Umbilical cord (tissue), 2 donors: ENCODE data around the gene FAM240A. TPM values are rescaled to one million over a fixed set of nuclear protein-coding genes. Genes with fewer than 3 reads are reported as not detected.
"Not testable (repeated sequence)": the region's sequence is repeated elsewhere in the genome, so short reads cannot be mapped to it uniquely, and the experiment has no call there.

Experiments used
- DNase-seq: peaks from one replicate; pipeline ENCODE4 v3.0.0-alpha.2; 2015; ENCODE audit warnings: low spot score
- total RNA-seq: library from RNA; depleted of rRNA; stranded (reverse); fragments of >200 nt; gene quantifications from one replicate; pipeline ENCODE4 v1.2.3, GENCODE V29; 2014; ENCODE audit warnings: low replicate concordance; ENCODE audit not compliant: insufficient read depth

FAM240A gene
- total RNA-seq, 1 donor from 2014 or later, result 0.24 TPM

DNA sequence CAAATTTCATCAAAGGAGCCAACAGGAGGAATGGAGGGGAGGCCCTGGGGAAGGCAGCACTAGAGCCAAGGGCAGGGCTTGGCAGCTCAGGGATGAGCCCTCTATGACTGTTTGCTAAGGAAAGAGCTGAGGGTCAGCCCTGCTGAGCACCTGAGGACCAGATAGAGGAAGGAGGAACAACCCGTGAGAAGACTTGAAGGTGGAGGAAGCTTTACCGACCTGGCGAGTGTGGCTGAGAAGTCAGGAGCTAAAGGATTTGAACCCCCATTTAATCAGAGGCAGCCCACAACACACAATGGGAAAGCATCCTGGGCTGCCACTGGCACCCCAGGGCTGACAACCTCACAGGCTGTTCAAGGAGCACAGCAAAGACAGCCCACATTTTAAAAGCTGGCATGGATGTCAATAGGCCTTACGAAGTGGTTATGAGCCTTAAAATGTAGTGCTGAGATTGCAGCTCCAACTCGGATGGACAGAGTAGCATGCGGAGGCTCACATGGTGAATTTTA lies 25.5 kb upstream of the FAM240A start:
- DNase-seq, result no peak

DNA sequence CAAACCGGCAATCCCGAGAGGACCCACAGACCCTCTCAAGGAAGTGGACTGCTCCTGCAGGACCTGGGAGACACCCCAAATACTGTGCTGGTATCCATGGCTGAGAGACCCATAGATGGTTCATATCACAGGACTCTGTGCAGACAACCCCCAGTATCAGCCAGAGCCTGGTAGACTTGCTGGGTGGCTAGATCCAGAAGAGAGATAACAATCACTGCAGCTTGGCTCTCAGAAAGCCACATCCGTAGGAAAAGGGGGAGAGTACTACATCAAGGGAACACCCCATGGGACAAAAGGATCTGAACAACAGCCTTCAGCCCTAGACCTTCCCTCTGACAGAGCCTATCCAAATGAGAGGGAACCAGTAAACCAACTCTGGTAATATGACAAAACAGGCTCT lies 25.1 kb upstream of the FAM240A start:
- not testable (repeated sequence) for DNase-seq

DNA sequence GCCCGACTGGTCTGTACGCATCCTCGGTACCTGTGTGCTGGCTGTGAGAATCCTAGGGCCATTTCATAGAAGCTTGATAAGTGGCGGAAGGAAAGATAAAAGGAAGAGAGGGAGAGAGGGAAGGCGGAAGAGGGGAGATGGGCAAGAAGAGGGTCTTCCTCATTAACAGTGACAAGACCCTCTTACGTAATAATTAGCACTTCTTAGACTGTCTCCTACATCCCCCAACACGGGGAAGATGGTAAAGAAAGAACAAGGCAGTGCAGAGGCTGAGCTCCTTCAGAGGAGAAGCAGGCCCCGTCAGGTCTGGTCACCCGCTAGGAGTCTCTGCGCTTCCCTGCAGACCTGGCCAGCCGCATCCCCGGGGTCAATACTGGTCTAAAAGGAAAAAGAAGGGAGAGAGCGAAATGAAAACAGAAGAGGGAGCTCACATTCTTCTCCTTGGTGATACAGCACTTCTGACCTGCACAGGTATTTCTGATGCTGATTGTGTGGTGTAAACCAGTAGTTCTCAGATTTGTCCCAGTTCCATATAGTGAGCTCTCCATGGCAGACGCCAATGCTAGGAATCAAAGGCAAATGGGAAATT lies 19.0 kb upstream of the FAM240A start:
- no peak for DNase-seq

DNA sequence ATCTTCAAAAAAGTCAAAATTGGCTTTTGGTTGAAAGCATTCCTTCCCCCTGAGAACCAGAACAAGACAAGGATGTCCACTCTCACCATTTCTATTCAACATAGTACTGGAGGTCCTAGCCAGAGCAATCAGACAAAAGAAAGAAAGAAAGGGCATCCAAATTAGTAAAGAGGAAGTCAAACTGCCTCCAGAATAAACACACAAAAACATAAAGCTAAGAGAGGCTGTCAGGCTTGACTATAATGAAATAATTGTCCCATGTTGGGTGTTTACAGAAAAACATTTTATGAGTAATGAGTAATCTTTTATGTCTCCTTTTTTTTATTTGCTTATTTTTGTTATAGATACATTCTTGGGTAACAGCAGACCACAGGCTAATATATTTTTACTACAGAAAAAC lies 18.3 kb upstream of the FAM240A start:
- no peak for DNase-seq

DNA sequence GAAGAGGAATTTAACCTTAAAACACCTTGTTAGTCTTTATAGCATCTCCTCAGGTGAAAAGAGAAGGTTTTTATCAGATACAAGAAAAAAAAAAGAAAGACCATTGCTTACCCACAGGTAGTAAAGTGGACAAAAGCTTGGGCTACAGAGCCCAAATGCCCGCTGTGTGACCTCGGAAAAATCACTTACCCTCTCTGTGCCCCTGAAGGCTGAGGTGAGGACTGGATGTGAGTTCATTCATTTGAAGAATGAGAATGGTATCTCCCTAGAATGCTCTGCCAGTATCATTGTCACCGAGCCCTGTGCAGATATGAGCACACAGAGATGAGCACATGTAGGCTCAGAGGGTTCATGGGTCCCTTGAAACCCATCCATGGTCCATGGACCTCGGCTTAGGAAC lies 17.6 kb upstream of the FAM240A start:
- no peak for DNase-seq

DNA sequence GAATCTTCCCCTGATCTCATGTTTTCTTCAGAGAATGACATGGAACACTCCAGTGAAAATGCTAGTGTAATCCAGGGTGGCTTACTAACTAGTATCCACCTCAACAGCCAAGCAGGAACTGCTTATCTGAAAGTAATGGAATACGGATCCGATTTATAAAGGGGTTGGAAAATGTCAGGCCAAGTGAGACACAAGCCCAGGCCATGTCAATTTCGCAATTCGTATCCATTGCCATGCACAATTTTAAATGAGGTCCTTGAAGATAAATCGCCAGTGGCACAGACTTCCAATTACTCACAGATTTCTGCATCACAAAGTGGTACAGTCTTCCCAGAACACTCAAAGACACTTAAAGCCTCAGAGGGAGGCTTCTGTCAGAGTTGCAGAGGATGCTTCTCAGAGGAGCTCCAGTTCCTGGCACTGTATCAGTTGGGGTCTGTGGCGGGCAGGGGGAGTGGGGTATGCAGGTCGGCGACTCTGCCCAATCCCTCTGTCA lies 16.5 kb upstream of the FAM240A start:
- no peak for DNase-seq

DNA sequence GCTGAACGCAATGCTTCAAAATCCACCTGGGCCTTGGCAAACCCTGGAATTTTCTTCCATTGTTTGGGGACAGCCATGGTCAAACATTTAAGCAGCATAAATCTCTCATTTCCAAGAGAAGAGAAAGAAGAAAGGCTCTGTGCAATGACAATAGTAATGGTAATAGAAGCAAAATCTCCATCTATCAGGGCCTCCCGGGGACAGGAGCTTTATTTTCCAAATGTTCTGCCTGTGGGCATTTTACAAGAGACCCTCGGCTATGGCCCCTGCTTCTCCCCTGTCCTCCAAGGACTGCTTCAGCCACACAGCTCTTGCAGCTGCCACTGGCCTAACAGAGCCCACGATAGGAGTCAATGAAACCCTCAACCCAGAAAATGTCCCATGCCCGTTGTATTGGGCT lies 12.7 kb upstream of the FAM240A start:
- no peak for DNase-seq

DNA sequence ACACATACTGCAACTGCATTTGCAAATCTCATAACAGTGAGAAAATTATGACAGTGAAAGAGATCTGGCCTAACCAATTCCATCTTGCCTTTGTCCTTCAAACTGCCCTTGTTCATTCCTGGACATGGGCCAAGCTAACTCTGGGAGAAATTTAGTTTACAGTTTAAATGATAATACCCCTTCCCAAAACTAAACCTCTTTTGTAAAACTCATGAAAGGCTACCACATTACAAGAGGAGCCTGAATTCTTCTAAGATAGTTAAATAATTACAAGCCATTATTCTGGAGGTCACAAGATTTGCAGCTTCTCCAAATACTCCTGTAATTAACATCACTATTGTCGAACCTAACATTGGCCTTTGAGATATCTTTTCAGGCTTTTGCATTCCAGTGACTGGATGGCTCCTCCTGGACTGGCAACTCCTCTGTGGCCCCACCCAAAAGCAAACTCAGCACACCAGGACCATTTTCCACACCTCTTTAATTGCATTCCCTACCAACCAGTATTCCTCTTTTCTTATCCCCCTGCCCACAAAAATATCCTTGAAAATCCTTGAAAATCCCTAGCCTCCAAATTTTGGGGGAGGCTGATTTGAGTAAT lies 8.8 kb upstream of the FAM240A start:
- DNase-seq, result no peak

DNA sequence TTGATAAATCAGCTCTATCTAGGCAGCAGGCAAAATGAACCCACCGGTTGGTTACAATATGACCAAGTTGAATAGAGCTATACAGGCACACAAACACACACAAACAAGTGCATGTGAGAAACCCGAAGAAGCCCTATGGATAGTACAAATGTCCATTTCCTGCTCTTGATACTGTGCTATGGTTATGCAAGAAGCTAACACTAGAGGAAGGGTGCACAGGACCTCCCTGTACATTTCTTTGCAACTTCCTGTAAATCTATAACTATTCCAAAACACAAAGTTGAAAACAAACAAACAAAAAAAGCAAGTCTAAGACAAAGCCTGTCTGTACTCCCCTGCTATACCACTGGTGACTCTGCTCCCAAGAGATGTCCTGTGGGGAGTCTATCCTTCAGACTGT lies 8.2 kb upstream of the FAM240A start:
- no peak for DNase-seq

DNA sequence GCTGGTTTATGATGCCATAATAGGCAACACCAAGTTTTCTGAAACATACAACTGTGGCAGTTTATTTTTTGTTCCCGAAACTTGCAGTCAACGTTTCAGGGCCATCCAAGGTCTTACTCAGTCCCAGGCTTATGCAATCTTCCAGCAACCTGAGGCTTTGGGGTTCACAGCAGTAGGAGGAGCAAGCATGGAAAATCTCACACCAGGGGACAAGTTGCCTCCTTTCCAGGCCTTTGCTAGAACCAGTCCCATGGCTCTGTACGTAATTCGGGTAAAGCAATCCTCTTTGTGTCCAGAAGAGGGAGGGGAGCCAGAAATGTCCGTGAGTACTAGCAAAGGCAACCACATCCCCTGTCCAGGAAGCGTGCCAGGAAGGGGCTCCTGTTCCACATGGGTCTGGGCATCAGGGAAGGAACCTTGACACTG lies 4.7 kb upstream of the FAM240A start:
- DNase-seq, result no peak

DNA sequence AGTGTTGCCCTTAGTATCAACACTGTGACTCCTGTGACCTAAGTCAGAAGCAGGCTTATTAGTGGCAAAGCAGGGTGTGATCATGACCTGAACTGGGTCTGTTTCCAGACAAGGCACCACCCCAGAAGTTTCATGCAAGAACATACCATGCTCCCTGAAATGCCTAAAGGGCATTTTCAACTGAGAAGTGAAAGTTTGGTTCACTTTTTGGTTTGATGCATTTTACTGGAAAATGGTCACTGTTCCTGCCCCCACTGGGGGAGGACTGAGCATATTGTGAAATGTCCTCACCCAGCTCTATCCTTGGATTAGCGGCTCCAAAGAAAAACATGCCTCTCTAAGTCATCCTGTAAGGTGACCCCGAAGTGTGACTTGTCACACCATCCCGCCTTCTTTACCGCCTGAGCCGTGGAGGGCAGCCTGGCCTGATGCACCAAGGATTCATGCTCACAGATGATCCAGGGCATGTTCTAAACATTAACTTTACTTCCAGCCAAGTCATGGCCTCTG lies 3.1 kb upstream of the FAM240A start:
- DNase-seq, result no peak

DNA sequence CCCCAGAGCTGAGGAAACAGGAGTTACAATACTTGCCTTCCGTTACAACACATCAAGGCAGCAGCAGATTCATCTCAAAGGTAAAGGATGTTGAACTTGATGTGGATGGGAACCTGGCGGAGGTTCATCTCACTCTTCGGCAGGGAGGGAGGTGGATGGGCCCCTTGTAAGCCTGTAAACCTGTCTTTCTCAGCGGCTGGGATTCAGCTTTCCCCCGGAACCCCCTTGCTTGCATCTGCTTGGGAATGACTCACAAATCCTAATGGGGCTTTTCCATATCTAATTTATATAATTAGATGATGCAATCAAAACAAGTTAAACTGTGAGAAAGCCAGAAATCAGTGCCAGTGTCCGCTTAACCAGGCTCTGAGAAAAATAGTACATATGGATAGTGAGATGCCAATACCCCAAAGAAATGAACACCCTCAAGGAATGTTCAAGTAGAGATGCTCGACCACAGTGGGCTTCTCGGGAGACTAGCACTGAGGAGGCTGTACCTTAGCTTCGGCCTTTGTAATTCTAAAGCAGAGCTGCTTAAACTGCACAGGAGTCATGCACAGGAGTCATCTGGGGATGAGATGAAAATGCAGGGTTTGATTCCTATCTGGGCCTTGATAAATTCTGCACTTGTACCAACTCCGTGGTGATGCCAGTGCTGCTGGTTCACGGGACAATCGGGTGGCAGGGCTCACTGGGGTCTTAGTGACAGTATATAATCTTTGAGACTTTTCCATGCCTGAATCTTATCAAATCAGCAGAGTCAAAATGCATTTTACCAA lies 2.2 kb upstream of the FAM240A start:
- DNase-seq, result no peak

DNA sequence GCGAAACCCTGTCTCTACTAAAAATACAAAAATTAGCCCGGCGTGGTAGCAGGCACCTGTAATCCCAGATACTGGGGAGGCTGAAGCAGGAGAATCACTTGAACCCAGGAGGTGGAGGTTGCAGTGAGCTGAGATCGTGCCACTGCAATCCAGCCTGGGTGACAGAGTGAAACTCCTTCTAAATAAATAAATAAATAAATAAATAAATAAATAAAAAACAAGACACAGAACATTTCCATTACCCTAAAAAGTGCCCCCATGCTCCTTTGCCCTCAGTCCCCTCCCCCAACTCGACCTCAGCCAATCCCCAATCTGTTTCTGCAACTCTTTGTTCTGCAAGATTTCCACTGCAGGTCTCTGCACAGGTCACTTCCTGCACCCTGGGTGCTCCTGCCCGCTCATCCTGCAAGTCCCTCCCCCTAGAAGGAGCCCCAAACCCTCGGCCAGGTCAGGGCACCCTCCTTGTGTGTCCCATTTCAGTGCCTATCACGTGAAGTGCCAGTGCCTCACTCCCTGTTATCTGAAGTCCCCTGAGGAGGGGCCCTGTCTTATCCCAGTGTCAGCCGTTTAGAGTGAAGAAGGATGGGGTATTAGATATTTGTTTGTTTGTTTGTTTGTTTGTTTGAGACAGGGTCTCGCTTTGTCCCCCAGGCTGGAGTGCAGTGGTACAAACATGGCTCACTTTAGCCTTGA lies 1.1 kb downstream of the FAM240A start:
- DNase-seq, result no peak

DNA sequence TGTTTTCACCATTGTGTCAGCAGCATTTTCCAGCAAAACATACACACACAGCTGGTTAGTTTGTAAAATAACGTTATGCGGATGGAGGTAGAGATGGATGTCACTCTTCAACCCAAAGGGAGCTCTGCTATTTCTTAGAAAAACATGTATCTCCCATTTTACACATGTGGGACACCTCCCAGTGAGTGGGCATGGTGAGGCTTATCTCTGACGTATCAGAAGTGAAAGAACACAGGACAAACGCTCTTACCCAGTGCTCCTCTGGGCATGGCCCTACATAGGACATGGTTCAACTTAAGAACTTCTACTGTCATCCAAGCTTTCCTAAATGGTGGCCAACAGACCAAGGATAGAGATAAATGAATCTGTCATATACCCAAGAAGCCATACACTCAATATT lies 2.1 kb downstream of the FAM240A start:
- DNase-seq, result no peak

DNA sequence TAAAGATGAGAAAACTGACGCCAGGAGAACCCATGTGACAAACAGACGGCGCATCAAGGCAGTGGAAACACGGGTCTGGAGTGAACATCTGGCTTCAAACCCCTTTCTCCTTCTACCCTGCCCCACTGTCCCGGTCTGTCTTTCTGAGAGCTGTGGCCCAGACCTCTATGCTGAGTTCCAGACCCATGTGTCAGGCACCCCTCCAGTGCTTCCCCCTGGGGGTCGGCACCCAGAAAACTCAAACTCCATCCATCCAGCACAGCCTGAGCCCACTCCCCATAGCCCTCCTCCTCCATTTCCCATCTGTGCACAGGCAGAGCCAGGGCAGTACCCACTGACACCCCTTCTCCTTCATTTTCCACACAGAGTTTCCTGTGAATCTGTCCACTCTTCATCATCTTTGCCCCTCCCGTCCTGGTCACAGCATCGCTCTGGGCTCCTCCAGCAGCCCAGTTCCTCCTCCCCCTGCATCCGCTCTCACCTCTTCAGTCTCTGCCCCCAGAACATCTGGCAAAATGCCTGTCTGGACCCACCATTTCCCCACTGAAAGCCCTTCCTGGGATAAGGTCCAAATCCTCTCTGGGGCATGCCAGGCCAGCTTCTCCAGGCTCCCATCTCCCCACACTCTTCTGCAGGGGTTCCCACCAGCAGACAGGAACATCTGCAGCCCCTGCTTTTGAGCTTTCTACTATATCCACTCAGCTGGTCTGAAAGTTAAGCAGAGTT lies 2.9 kb downstream of the FAM240A start:
- no peak for DNase-seq

DNA sequence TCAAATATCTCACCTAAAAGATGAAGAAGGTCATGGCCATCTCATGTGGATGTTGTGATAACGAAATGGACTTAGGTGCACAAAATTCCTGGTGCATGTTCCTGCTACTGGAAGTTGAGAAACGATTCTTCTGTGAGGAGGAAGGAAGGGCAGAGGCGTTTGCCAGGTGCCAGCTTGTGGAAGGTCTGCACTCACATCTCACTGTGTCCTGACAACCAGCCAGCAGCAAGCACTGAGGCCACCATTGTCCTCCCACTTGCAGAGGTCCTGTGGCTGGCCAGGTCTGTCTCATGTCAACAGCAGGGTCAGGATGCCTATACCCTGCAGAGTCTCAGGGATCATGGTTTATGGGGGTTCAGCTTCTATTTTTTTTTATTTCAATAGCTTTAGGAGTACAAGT lies 3.7 kb downstream of the FAM240A start:
- no peak for DNase-seq

DNA sequence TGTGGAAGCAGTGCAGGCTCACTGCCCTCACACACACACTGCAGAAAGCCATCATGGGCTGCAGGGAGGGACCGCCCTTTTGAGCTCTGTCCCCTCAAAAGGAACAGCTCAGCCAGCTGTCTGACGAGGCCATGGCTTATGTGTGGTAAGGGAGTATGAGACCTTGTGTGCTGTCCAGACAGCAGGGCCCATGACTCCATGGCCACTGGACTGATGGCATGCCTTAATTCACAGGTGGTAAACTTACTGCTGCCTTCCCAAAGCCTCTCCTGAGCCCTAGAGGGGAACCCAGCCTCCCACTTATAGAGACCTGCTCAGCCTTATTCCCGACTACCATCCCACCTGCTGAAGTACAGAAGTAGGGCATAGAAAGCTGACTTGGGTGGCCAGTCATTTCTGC lies 5.6 kb downstream of the FAM240A start:
- DNase-seq, result no peak

DNA sequence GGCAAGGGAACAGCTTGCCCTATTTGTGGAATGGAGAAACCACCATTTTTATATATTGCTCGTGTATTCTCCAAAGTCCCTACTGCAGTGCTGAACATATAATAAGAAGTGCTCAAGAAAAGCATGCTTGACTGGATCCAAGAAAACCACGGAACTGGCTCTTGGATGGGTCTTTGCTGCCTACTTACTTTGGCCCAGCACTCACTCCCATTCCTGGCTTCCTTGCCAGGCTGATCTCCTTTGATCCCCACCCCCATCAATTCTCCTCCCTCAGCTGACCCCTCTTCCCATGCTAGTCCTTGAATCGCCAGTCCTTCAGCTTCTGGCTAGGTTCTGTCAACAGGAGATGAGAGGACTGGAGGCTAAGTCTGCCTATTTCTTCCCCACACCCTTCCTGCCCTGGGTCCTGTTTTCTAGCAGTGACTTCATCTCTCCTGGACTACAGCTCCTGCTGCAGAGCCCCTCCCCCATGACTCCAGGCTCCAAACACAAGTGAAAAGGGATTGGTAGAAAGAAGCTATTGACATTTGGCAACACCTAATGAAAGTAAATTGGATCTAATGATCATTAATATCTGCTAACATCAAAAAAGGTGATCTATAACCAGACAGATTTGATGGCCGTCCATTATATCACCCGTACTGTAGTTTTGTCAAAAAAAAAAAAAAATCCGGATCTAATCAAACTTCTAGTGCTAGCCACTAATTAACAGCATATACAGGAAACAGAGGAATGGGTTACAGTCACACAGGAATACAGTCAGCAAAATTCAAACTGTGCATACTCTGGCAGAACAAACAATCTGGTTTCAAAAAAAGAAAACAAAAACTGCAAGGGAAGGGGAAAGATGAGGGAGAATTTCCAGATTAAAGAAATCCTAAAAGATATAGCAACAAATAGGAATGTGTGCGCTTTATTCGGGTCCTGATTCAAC lies 7.8 kb downstream of the FAM240A start:
- DNase-seq, result peak; percentile 44

DNA sequence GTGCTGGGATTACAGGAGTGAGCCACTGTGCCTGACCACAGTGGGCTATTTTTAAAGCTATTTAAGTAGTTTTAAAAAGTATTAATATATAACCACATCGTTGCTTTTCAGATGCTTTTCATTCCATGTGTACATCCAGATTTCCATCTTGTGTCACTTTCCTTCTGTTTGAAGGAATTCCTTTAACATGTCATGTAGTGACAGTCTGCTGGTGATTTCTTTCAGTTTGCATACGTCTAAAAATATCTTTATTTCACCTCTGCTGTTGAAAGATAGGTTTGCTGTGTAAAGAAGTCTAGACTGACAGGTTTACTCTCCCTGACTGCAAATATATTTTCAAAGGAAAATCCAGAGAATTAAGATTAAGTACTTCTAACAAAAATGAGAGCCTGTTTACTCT lies 12.2 kb downstream of the FAM240A start:
- DNase-seq, result no peak

DNA sequence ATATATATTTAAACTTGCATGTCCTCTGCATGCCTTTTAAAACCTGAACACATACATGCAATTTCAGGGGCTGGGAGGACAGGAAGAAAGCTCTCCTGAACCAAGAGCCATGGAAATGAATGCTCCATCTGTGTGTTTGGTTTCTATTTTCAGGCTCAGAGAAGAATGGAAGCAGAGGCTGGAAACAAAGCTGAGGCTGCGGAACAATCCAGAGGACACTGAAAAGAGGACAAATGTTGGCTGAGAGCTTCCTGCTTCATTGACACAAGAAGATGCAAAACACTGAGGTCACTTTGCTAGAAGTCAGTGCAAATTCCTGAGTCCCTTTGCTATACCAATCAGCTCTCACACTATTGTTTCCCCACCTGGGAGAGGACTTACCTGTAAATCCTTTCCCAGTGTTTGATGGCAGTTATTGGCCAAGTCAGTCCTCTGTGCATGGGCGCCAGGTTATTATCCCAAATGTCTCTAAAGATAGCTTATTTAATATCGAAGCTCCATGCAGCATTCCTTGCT lies 12.7 kb downstream of the FAM240A start:
- DNase-seq, result no peak
